ENCODE data around the gene ANAPC2. TPM values are rescaled to one million over a fixed set of nuclear protein-coding genes. Genes with fewer than 3 reads are reported as not detected.

The ANAPC2 gene, protein sequence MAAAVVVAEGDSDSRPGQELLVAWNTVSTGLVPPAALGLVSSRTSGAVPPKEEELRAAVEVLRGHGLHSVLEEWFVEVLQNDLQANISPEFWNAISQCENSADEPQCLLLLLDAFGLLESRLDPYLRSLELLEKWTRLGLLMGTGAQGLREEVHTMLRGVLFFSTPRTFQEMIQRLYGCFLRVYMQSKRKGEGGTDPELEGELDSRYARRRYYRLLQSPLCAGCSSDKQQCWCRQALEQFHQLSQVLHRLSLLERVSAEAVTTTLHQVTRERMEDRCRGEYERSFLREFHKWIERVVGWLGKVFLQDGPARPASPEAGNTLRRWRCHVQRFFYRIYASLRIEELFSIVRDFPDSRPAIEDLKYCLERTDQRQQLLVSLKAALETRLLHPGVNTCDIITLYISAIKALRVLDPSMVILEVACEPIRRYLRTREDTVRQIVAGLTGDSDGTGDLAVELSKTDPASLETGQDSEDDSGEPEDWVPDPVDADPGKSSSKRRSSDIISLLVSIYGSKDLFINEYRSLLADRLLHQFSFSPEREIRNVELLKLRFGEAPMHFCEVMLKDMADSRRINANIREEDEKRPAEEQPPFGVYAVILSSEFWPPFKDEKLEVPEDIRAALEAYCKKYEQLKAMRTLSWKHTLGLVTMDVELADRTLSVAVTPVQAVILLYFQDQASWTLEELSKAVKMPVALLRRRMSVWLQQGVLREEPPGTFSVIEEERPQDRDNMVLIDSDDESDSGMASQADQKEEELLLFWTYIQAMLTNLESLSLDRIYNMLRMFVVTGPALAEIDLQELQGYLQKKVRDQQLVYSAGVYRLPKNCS
- 1 to 10 TPM; 6.1 to 9.3 (median 7.5) TPM for polyA plus RNA-seq (ENCODE audit: low read depth in 6 of 6)

GRCh38 chr9:137188490-137189296, at the start of gene ANAPC2, which contains the start of gene SSNA1:
Gene ANAPC2 (minus strand): TSS chr9:137188560. CDS start chr9:137188532, 28 bp downstream.
Gene SSNA1 (plus strand): TSS chr9:137188676. CDS start chr9:137188727, 51 bp downstream.
- Mint-ChIP-seq H3K4me1 (peaks cover 28 to 47% (median 40%) of the 10 kb centered on the region in 3 donors), H3K4me3 (peak within 1 kb of the TSS; percentile 92 to 96 (median 94)), H3K9me3 (no peaks in the 10 kb centered on the region), H3K27me3 (no peaks in the 10 kb centered on the region), H3K36me3 (peaks cover 0 to 8% of the 10 kb centered on the region in 2 donors), H3K27ac (peak within 1 kb of the TSS; percentile 94 to 99 (median 97))
- ATAC-seq (ENCODE audit: low read depth in 2 of 2) (peak; percentile 80 to 81), DNase-seq (peak; percentile 93)

DNA sequence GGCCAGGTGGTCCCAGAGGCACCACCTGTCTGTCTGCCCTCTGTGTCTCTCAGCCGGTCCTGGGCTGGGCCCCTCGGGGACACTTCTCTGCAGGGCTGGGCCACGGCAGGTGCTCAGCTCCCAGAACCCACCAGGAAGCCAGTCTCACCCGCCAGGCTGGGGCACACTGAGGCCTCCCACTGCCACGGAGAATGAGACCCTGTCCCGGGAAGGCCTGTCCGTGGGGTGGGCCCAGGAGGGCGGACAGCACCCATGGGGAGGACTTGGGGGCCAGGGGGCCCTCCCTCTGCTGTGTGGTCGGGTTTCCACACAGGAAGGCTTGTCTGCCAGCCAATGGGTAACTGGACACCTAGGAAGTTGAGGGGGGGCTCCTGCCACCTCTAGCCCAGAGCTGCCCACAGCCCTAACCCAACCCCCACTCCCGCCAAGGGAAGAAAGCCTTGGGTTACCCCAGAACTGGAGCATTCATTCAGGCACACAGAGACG, 48.6 kb upstream of the ANAPC2 start:
- H3K4me1 Mint-ChIP-seq, result peaks cover 12 to 25% (median 24%) of the 10 kb centered on the region in 3 donors
- peak overlapping the region in 4 of 8 donors; percentile 23 to 45 (median 36) for H3K4me3 Mint-ChIP-seq
- no peak for ATAC-seq (ENCODE audit: low read depth in 2 of 2)
- no peaks in the 10 kb centered on the region for H3K9me3 Mint-ChIP-seq
- H3K27me3 Mint-ChIP-seq, result peaks cover 0 to 8% (median 0%) of the 10 kb centered on the region in 3 donors
- DNase-seq, result no peak
- peak overlapping the region in 2 of 6 donors; percentile 57 to 87 for H3K27ac Mint-ChIP-seq
- peaks cover 0 to 6% of the 10 kb centered on the region in 2 donors for H3K36me3 Mint-ChIP-seq

DNA sequence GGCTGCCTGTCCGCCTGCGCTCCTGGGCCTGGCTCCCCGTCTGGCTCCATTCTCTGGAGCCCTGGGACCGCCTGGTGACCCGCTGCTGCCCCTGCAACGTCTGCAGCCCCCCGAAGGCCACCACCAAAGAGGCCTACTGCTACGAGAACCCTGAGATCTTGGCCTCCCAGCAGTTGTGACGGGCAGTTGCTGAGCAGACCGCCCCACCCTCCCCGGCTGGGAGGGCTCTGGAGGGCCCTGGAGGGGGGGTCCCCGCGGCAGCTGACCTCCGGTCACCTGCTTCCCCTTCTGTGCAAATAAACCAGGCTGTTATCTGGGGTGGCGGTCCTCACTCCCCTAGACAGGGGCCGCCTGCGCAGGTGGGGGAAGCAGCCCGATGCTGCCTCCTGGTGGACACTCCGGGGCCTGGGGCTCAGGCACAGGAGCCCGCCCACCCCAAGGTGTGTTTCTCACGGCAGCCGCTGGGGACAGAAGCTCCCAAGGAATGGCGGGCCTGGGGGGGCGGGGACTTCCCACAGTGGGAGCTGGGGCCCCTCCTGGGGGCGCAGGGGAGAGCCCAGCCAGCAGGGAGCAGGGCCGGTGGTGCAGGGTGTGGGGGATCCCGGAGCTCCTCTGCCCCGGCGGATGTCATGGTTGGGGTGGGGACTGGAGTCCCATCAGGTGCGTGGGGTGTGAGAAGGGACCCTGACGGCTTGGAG, 48.0 kb upstream of the ANAPC2 start:
- DNase-seq (peak; percentile 91), ATAC-seq (ENCODE audit: low read depth in 2 of 2) (peak; percentile 32 to 35)
- Mint-ChIP-seq H3K36me3 (peaks cover 0 to 6% of the 10 kb centered on the region in 2 donors), H3K9me3 (no peaks in the 10 kb centered on the region), H3K4me3 (peak overlapping the region in 6 of 8 donors; percentile 9 to 45 (median 25)), H3K27ac (peak overlapping the region in 3 of 6 donors; percentile 21 to 87 (median 57)), H3K4me1 (peaks cover 12 to 25% (median 24%) of the 10 kb centered on the region in 3 donors), H3K27me3 (peaks cover 0 to 8% (median 0%) of the 10 kb centered on the region in 3 donors)

DNA sequence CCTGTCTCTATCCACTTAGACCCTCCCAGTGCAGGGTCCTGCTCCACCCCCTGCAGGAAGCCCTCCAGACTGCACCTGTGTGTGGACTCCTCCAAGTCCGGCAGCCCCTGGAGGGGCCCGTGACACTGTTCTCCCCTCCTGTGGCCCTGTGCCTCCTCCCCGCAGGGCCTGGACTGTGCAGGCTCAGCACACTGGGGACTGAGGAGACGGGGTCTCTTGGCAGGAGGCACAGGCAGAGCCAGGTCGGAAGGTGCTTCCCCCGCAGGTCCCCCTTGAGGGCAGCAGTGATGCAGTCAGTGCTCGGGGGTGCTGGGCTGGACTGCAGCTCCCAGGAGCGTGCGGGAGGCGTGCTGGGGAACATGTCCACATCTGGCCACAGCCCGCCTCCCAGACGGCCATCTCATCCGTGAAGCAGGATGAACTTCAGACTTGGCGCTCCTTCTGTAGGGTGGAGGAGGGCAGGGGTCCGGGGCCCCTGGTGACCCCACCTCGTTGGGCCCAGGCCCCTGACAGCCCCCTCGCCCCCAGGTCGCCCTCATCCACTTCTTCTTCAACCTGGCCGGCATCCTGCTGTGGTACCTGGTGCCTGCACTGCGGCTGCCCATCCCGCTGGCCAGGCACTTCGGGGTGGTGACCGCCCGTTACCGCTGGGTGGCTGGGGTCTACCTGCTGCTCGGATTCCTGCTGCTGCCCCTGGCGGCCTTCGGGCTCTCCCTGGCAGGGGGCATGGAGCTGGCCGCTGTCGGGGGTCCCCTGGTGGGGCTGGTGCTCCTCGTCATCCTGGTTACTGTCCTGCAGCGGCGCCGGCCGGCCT, 47.3 kb upstream of the ANAPC2 start:
- no peak for ATAC-seq (ENCODE audit: low read depth in 2 of 2)
- Mint-ChIP-seq H3K36me3 (no peaks in the 10 kb centered on the region), H3K4me1 (peaks cover 12 to 22% (median 20%) of the 10 kb centered on the region in 3 donors), H3K9me3 (no peaks in the 10 kb centered on the region), H3K27me3 (peaks cover 0 to 8% (median 0%) of the 10 kb centered on the region in 3 donors), H3K27ac (peak overlapping the region in 3 of 6 donors; percentile 59 to 87 (median 60)), H3K4me3 (peak overlapping the region in 1 of 8 donors; percentile 66)
- DNase-seq, result no peak

GRCh38 chr9:137234758-137235423, 46.5 kb upstream of the ANAPC2 start:
- ATAC-seq (ENCODE audit: low read depth in 2 of 2), result peak in 1 of 2 donors; percentile 28
- no peak for DNase-seq
- Mint-ChIP-seq H3K4me1 (peaks cover 12 to 21% (median 20%) of the 10 kb centered on the region in 3 donors), H3K27ac (peak overlapping the region in 3 of 6 donors; percentile 59 to 87 (median 60)), H3K9me3 (no peaks in the 10 kb centered on the region), H3K4me3 (peak overlapping the region in 6 of 8 donors; percentile 13 to 79 (median 42)), H3K36me3 (no peaks in the 10 kb centered on the region), H3K27me3 (peaks cover 0 to 8% (median 0%) of the 10 kb centered on the region in 3 donors)

DNA sequence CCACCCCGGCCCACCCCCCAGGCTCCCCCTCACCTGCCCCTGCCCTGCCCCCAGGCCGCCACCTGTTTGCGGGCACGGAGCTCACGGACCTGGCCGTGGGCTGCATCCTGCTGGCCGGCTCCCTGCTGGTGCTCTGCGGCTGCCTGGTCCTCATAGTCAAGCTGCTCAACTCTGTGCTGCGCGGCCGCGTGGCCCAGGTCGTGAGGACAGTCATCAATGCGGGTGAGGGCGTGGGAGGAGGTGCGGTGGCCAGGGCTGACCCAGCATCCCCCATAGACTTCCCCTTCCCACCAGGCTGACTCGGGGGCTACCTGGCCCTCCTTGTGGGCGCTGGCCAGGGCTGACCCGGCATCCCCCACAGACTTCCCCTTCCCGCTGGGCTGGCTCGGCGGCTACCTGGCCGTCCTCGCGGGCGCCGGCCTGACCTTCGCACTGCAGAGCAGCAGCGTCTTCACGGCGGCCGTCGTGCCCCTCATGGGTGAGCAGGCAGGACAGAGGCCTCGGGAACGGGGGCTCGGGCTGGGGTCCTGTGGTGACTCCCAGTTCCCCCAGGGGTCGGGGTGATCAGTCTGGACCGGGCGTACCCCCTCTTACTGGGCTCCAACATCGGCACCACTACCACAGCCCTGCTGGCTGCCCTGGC, 45.8 kb upstream of the ANAPC2 start:
- Mint-ChIP-seq H3K27ac (no peak overlapping the region), H3K27me3 (peaks cover 0 to 13% (median 0%) of the 10 kb centered on the region in 3 donors), H3K4me1 (peaks cover 12 to 20% (median 16%) of the 10 kb centered on the region in 3 donors), H3K4me3 (peak overlapping the region in 1 of 8 donors; percentile 66), H3K9me3 (no peaks in the 10 kb centered on the region), H3K36me3 (no peaks in the 10 kb centered on the region)
- DNase-seq, result no peak
- ATAC-seq (ENCODE audit: low read depth in 2 of 2), result no peak

DNA sequence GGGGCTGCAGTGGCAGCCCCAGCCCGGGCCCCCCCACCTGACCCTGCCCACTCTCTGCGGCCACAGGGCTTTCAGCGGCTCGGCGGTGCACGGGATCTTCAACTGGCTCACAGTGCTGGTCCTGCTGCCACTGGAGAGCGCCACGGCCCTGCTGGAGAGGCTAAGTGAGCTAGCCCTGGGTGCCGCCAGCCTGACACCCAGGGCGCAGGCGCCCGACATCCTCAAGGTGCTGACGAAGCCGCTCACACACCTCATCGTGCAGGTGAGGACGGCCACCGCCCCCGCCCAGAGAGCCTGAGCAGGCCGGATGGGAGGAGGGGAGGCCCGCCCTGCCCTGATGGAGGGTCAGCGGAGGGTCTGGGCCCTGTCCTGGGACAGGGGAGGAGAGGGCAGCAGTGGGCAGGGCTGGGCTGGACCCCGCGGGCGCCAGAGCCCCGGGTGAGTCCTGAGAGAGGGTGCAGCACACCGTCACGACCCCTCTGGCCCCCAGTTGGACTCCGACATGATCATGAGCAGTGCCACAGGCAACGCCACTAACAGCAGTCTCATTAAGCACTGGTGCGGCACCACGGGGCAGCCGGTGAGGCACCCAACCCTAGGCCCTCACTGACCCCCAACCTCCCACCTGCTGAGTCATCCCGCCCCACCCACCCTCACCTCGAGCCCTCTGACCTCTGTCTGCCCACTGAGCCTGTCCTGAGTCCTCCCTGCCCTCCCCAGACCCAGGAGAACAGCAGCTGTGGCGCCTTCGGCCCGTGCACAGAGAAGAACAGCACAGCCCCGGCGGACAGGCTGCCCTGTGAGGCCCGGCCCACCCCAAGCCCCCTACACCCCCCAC, 45.0 kb upstream of the ANAPC2 start:
- H3K27me3 Mint-ChIP-seq, result peaks cover 0 to 17% (median 0%) of the 10 kb centered on the region in 3 donors
- DNase-seq (no peak), ATAC-seq (ENCODE audit: low read depth in 2 of 2) (no peak)
- H3K27ac Mint-ChIP-seq, result no peak overlapping the region
- H3K4me1 Mint-ChIP-seq, result peaks cover 11 to 17% (median 12%) of the 10 kb centered on the region in 3 donors
- H3K36me3 Mint-ChIP-seq, result no peaks in the 10 kb centered on the region
- no peak overlapping the region for H3K4me3 Mint-ChIP-seq
- H3K9me3 Mint-ChIP-seq, result no peaks in the 10 kb centered on the region

DNA sequence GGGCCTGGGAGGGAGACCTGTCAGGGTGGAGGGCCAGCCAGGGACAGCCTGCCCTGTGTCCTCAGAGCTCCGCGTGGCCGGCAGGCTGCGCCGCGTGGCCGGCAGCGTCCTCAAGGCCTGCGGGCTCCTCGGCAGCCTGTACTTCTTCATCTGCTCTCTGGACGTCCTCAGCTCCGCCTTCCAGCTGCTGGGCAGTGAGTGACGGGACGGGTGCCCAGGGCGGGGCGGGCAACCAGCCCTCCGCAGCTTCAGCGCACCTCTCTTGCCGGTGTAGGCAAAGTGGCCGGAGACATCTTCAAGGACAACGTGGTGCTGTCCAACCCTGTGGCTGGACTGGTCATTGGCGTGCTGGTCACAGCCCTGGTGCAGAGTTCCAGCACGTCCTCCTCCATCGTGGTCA, 44.1 kb upstream of the ANAPC2 start:
- no peak for ATAC-seq (ENCODE audit: low read depth in 2 of 2)
- H3K36me3 Mint-ChIP-seq, result no peaks in the 10 kb centered on the region
- peaks cover 0 to 1% (median 0%) of the 10 kb centered on the region in 7 donors for H3K9me3 Mint-ChIP-seq
- DNase-seq, result no peak
- no peak overlapping the region for H3K4me3 Mint-ChIP-seq
- H3K4me1 Mint-ChIP-seq, result peaks cover 13 to 16% (median 15%) of the 10 kb centered on the region in 3 donors
- peaks cover 0 to 21% (median 5%) of the 10 kb centered on the region in 3 donors for H3K27me3 Mint-ChIP-seq
- no peak overlapping the region for H3K27ac Mint-ChIP-seq

DNA sequence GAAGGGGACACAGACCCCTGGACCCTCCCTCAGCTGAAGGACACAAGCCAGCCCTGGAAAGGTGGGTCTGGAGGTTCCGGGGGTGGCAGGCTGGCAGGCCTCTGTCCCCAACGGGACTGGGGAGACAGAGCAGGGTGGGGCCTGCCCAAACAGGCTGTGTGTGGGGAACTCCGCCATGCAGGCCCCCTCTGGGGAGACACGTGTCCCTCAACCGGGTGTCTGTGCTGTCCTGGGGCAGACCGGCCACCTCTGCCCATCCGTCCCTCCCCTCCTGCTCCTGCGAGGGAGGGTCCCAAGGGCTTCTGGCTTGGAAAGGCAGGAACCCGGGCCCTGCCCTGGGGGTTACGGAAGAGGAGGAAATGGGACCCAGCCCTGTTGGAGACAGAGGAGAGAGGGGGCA, 43.7 kb upstream of the ANAPC2 start:
- no peak overlapping the region for H3K27ac Mint-ChIP-seq
- ATAC-seq (ENCODE audit: low read depth in 2 of 2) (no peak), DNase-seq (no peak)
- peaks cover 14 to 19% (median 14%) of the 10 kb centered on the region in 3 donors for H3K4me1 Mint-ChIP-seq
- no peak overlapping the region for H3K4me3 Mint-ChIP-seq
- peaks cover 0 to 2% (median 0%) of the 10 kb centered on the region in 7 donors for H3K9me3 Mint-ChIP-seq
- H3K36me3 Mint-ChIP-seq, result no peaks in the 10 kb centered on the region
- H3K27me3 Mint-ChIP-seq, result peaks cover 0 to 23% (median 8%) of the 10 kb centered on the region in 3 donors
